PFSK-1 (cell line): ENCODE results near the gene NAV2.

Experiments
- FOXP2 ChIP-seq: optimal IDR thresholded peaks from 2 replicates; pipeline ENCODE3; 2011; ENCODE audit warnings: borderline replicate concordance, control low read depth, inconsistent platforms; ENCODE audit not compliant: insufficient read depth; ENCODE audit errors: extremely low read length, extremely low read depth
- POLR2AphosphoS5 ChIP-seq: IDR thresholded peaks from 2 replicates; pipeline ENCODE4 v1.6.1; 2012; ENCODE audit warnings: low read depth, mild to moderate bottlenecking, control low read depth, low read length, moderate library complexity
- SIN3A ChIP-seq: IDR thresholded peaks from 2 replicates; pipeline ENCODE4 v1.6.1; 2012; ENCODE audit warnings: mild to moderate bottlenecking, low read length, moderate library complexity, borderline replicate concordance; ENCODE audit not compliant: insufficient read depth

GRCh38 chr11:19734171-19734570 is 21.5 kb downstream of the NAV2 start:
- TF ChIP-seq POLR2AphosphoS5 (no peak), SIN3A (no peak), FOXP2 (no peak)
